NT2/D1 (cell line): ENCODE measurements around the gene ITGB4.

Source experiments
- SUZ12 ChIP-seq: IDR thresholded peaks from 2 replicates; pipeline ENCODE4 v1.6.1; 2011; ENCODE audit not compliant: insufficient read length, insufficient read depth; ENCODE audit errors: extremely low read depth
- YY1 ChIP-seq: IDR thresholded peaks from 2 replicates; pipeline ENCODE4 v1.6.1; 2011; ENCODE audit not compliant: insufficient read length, insufficient read depth

GRCh38 chr17:75795820-75796607 lies 74.8 kb downstream of the ITGB4 start:
- TF ChIP-seq SUZ12: no peak
- TF ChIP-seq YY1: no peak
